ENCODE data around the gene MX2. TPM values are rescaled to one million over a fixed set of nuclear protein-coding genes. Genes with fewer than 3 reads are reported as not detected.

The MX2 gene
- total and polyA plus RNA-seq, 4 donors, result 0.69 to 4.7 (median 2.2) TPM

DNA sequence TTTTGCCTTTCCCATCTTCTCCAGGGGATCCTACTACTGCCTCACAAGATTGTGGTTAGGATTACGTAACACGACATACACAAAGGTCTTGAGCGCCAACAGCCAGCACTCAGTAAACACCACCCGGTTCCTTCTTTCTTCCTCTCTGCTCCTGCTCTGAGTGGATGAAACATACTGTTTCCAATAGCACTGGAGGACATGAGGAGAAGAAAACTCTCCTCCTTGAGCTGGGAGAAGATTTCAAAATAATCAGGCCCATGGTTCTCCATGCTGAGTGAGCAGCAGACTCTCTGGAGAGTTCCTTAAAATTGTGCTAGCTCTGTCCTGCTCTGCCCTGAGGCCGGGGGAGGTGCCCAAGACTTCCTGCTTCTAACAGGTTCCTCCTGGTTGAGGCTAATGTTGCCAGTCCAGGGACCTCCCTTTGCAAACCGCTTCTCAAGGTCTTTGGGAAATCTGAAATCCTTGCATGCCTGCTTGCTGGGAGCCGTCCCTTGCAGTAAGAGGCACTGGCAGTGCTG lies 34.8 kb downstream of the MX2 start:
- no peak overlapping the region for H3K4me3 ChIP-seq (ENCODE audit: low read depth in 1 of 3, low read length in 3 of 3)

More for the DNA sequence above, 34.8 kb downstream of the MX2 start:
- 65% methylated on average over 7 of the region's 7 CpGs for WGBS
- no peaks in the 10 kb centered on the region for H3K27me3 ChIP-seq (ENCODE audit: control insufficient read depth in 4 of 4, insufficient read depth in 4 of 4, low read length in 3 of 4)
- no peak overlapping the region for H3K27ac ChIP-seq (ENCODE audit: low read depth in 1 of 2, low read length in 2 of 2)
- H3K36me3 ChIP-seq (ENCODE audit: control insufficient read depth in 4 of 4, insufficient read depth in 3 of 4, low read depth in 1 of 4, low read length in 3 of 4), result peaks cover 0 to 4% (median 1%) of the 10 kb centered on the region in 4 donors
- H3K4me1 ChIP-seq (ENCODE audit: control insufficient read depth in 4 of 4, insufficient read depth in 4 of 4, low read length in 3 of 4), result no peaks in the 10 kb centered on the region
- no peak for DNase-seq (ENCODE audit: low spot score)
- TF ChIP-seq, protein P1, sequence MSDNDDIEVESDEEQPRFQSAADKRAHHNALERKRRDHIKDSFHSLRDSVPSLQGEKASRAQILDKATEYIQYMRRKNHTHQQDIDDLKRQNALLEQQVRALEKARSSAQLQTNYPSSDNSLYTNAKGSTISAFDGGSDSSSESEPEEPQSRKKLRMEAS (IDR thresholded peaks at IDR 0.05), result no peak
- no peak for TF ChIP-seq TAF1 (conservative IDR thresholded peaks at IDR 0.05)
- no peak for TF ChIP-seq JUND (IDR thresholded peaks at IDR 0.05)
- TF ChIP-seq, protein P2, sequence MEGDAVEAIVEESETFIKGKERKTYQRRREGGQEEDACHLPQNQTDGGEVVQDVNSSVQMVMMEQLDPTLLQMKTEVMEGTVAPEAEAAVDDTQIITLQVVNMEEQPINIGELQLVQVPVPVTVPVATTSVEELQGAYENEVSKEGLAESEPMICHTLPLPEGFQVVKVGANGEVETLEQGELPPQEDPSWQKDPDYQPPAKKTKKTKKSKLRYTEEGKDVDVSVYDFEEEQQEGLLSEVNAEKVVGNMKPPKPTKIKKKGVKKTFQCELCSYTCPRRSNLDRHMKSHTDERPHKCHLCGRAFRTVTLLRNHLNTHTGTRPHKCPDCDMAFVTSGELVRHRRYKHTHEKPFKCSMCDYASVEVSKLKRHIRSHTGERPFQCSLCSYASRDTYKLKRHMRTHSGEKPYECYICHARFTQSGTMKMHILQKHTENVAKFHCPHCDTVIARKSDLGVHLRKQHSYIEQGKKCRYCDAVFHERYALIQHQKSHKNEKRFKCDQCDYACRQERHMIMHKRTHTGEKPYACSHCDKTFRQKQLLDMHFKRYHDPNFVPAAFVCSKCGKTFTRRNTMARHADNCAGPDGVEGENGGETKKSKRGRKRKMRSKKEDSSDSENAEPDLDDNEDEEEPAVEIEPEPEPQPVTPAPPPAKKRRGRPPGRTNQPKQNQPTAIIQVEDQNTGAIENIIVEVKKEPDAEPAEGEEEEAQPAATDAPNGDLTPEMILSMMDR (IDR thresholded peaks at IDR 0.05; ENCODE audit: low read depth, low read length, missing input control), result no peak
- TF ChIP-seq RAD21 (IDR thresholded peaks at IDR 0.05), result no peak
- TF ChIP-seq, protein P3, sequence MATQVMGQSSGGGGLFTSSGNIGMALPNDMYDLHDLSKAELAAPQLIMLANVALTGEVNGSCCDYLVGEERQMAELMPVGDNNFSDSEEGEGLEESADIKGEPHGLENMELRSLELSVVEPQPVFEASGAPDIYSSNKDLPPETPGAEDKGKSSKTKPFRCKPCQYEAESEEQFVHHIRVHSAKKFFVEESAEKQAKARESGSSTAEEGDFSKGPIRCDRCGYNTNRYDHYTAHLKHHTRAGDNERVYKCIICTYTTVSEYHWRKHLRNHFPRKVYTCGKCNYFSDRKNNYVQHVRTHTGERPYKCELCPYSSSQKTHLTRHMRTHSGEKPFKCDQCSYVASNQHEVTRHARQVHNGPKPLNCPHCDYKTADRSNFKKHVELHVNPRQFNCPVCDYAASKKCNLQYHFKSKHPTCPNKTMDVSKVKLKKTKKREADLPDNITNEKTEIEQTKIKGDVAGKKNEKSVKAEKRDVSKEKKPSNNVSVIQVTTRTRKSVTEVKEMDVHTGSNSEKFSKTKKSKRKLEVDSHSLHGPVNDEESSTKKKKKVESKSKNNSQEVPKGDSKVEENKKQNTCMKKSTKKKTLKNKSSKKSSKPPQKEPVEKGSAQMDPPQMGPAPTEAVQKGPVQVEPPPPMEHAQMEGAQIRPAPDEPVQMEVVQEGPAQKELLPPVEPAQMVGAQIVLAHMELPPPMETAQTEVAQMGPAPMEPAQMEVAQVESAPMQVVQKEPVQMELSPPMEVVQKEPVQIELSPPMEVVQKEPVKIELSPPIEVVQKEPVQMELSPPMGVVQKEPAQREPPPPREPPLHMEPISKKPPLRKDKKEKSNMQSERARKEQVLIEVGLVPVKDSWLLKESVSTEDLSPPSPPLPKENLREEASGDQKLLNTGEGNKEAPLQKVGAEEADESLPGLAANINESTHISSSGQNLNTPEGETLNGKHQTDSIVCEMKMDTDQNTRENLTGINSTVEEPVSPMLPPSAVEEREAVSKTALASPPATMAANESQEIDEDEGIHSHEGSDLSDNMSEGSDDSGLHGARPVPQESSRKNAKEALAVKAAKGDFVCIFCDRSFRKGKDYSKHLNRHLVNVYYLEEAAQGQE (IDR thresholded peaks at IDR 0.05), result no peak
- no peak for TF ChIP-seq HNF4A (conservative IDR thresholded peaks at IDR 0.05)
- no peak for TF ChIP-seq FOXA1 (IDR thresholded peaks at IDR 0.05)
- no peak for TF ChIP-seq SP1 (IDR thresholded peaks at IDR 0.05)
- no peak for TF ChIP-seq RXRA (IDR thresholded peaks at IDR 0.05)
- no peak for TF ChIP-seq EGR1 (IDR thresholded peaks at IDR 0.05; ENCODE audit: low read depth in 2 of 2)
- TF ChIP-seq, protein P4, sequence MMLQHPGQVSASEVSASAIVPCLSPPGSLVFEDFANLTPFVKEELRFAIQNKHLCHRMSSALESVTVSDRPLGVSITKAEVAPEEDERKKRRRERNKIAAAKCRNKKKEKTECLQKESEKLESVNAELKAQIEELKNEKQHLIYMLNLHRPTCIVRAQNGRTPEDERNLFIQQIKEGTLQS (IDR thresholded peaks at IDR 0.05), result no peak
- TF ChIP-seq HNF4G (IDR thresholded peaks at IDR 0.05), result no peak
- no peak for TF ChIP-seq GABPA (IDR thresholded peaks at IDR 0.05 in 1 of 2, conservative IDR thresholded peaks at IDR 0.05 in 1 of 2)
- no peak for TF ChIP-seq FOXA2 (IDR thresholded peaks at IDR 0.05)
- TF ChIP-seq YY1 (IDR thresholded peaks at IDR 0.05), result no peak
- TF ChIP-seq, protein P5, sequence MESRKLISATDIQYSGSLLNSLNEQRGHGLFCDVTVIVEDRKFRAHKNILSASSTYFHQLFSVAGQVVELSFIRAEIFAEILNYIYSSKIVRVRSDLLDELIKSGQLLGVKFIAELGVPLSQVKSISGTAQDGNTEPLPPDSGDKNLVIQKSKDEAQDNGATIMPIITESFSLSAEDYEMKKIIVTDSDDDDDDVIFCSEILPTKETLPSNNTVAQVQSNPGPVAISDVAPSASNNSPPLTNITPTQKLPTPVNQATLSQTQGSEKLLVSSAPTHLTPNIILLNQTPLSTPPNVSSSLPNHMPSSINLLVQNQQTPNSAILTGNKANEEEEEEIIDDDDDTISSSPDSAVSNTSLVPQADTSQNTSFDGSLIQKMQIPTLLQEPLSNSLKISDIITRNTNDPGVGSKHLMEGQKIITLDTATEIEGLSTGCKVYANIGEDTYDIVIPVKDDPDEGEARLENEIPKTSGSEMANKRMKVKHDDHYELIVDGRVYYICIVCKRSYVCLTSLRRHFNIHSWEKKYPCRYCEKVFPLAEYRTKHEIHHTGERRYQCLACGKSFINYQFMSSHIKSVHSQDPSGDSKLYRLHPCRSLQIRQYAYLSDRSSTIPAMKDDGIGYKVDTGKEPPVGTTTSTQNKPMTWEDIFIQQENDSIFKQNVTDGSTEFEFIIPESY (IDR thresholded peaks at IDR 0.05), result no peak
- TF ChIP-seq NR2F2 (IDR thresholded peaks at IDR 0.05), result no peak
- no peak overlapping the region for H3K9ac ChIP-seq (ENCODE audit: low read depth in 1 of 2, low read length in 2 of 2)
- H3K9me3 ChIP-seq (ENCODE audit: control insufficient read depth in 4 of 4, low read length in 3 of 4), result no peaks in the 10 kb centered on the region
